HCT116 (cell line): Measurements from ENCODE around the gene TTC23L. TPM values are rescaled to one million over a fixed set of nuclear protein-coding genes. Genes with fewer than 3 reads are reported as not detected.

Source experiments
- ATAC-seq: fragments of 200-7000 bp; cut with Tn5 transposase; 2 replicates; pipeline ENCODE4 v1.9.1; 2020; ENCODE audit warnings: mild to moderate bottlenecking, moderate library complexity
- BruUV-seq: library from RNA; stranded (reverse); fragments of 400-500 nt; replicated peaks from 2 replicates; lab custom pipeline; 2021; lab: Mats Ljungman, UMichigan
- CTCF ChIA-PET: fragments of 300-600 bp; sonication (Branson Sonifier 250); formaldehyde crosslinking; loops from one replicate; lab custom pipeline; 2021; ENCODE audit warnings: antibody characterized with exemption; lab: Charles Lee
- POLR2A ChIA-PET: fragments of 300-600, 350-600 bp; sonication (Branson Sonifier 250); formaldehyde crosslinking; loops from one replicate; lab custom pipeline; 2021; ENCODE audit warnings: antibody characterized with exemption; lab: Charles Lee
- RAD21 ChIA-PET, 2 experiments: fragments of 300-600 bp; sonication (Branson Sonifier 250); formaldehyde crosslinking; loops; one replicate each; lab custom pipeline; 2023; ENCODE audit warnings: low total read pairs in 2 of 2; ENCODE audit not compliant: uncharacterized antibody in 2 of 2, unreplicated experiment in 2 of 2, low non-redundant PET in 1 of 2; lab: Charles Lee
- DNase-seq: peaks from one replicate; pipeline ENCODE4 v3.0.0-alpha.2; 2010; ENCODE audit warnings: low read depth, low spot score
- H2AFZ ChIP-seq: fragments of 200-600 bp; shearing (Covaris generic), sonication (generic); 2 replicates; pipeline ENCODE4 v1.6.1; 2017; ENCODE audit warnings: low read depth, mixed run types, mixed read lengths, antibody characterized with exemption, low read length; ENCODE audit not compliant: poor library complexity, severe bottlenecking
- H3K27ac ChIP-seq: 2 replicates; pipeline ENCODE4 v1.5.1; 2012; ENCODE audit warnings: low read depth, low read length
- H3K27me3 ChIP-seq: fragments of 200-600 bp; sonication (generic); 2 replicates; pipeline ENCODE4 v1.6.1; 2016; ENCODE audit warnings: mixed run types, low read length, mixed read lengths; ENCODE audit not compliant: insufficient read depth
- H3K36me3 ChIP-seq, 2 experiments: fragments of 200-500 bp in 1 of 2; fragments of 200-600 bp in 1 of 2; sonication (Bioruptor generic) in 1 of 2; sonication (generic) in 1 of 2; 2 replicates each; pipeline versions ENCODE4 v1.5.1 to v1.6.1; 2014 to 2016; ENCODE audit warnings: low read length in 2 of 2, inconsistent platforms in 1 of 2, mixed read lengths in 1 of 2, mixed run types in 1 of 2; ENCODE audit not compliant: insufficient read depth in 2 of 2, control insufficient read depth in 1 of 2
- H3K4me1 ChIP-seq, 2 experiments: fragments of 200-600 bp in 1 of 2; sonication (generic) in 1 of 2; 2 replicates each; pipeline versions ENCODE4 v1.5.1 to v1.6.1; 2012 to 2017; ENCODE audit warnings: low read length in 2 of 2, inconsistent platforms in 1 of 2, mild to moderate bottlenecking in 1 of 2, mixed read lengths in 1 of 2, mixed run types in 1 of 2, moderate library complexity in 1 of 2; ENCODE audit not compliant: insufficient read depth in 2 of 2, control insufficient read depth in 1 of 2
- H3K4me2 ChIP-seq: fragments of 200-600 bp; sonication (generic); 2 replicates; pipeline ENCODE4 v1.6.1; 2017; ENCODE audit warnings: mixed run types, low read length, mixed read lengths
- H3K4me3 ChIP-seq, 2 experiments: fragments of 200-600 bp in 1 of 2; sonication (generic) in 1 of 2; replicated peaks in 1 of 2; 2 replicates each; pipeline ENCODE4 v1.5.1; 2011 to 2016; ENCODE audit warnings: low read length in 2 of 2, control low read depth in 1 of 2, low read depth in 1 of 2, mild to moderate bottlenecking in 1 of 2, mixed read lengths in 1 of 2, mixed run types in 1 of 2
- H3K79me2 ChIP-seq: fragments of 200-600 bp; sonication (generic); 2 replicates; pipeline ENCODE4 v1.6.1; 2017; ENCODE audit warnings: mild to moderate bottlenecking, mixed run types, low read length, moderate library complexity, mixed read lengths; ENCODE audit not compliant: insufficient read depth
- H3K9ac ChIP-seq: fragments of 200-600 bp; sonication (generic); 2 replicates; pipeline ENCODE4 v1.6.1; 2016; ENCODE audit warnings: low read length, mixed read lengths
- H3K9me2 ChIP-seq: fragments of 200-600 bp; sonication (generic), shearing (Covaris generic); 2 replicates; pipeline ENCODE4 v1.6.1; 2017; ENCODE audit warnings: mixed run types, mild to moderate bottlenecking, moderate library complexity; ENCODE audit not compliant: insufficient read depth
- H3K9me3 ChIP-seq, 2 experiments: fragments of 200-500 bp in 1 of 2; fragments of 200-600 bp in 1 of 2; sonication (Bioruptor generic) in 1 of 2; sonication (generic) in 1 of 2; 2 replicates each; pipeline ENCODE4 v1.6.1; 2014 to 2017; ENCODE audit warnings: low read length in 2 of 2, mixed read lengths in 2 of 2, inconsistent platforms in 1 of 2, low read depth in 1 of 2, mild to moderate bottlenecking in 1 of 2, mixed run types in 1 of 2, moderate library complexity in 1 of 2; ENCODE audit not compliant: control insufficient read depth in 1 of 2, insufficient read depth in 1 of 2
- H4K20me1 ChIP-seq: fragments of 200-600 bp; sonication (generic), shearing (Covaris generic); 2 replicates; pipeline ENCODE4 v1.6.1; 2017; ENCODE audit warnings: mixed run types, mild to moderate bottlenecking, moderate library complexity; ENCODE audit not compliant: insufficient read depth
- CBX3 ChIP-seq: IDR thresholded peaks from 2 replicates; pipeline ENCODE4 v1.6.1; 2012; ENCODE audit warnings: low read depth
- CEBPB ChIP-seq: IDR thresholded peaks from 2 replicates; pipeline ENCODE4 v1.6.1; 2012; ENCODE audit warnings: low read depth
- EZH2 ChIP-seq: fragments of 200-600 bp; sonication (generic); IDR thresholded peaks from 2 replicates; pipeline ENCODE4 v1.6.1; 2017; ENCODE audit warnings: antibody characterized with exemption, mixed run types
- EZH2phosphoT487 ChIP-seq: fragments of 200-600 bp; IDR thresholded peaks from 2 replicates; pipeline ENCODE4 v1.6.1; 2018; ENCODE audit warnings: antibody characterized with exemption, borderline replicate concordance
- FOSL1 ChIP-seq: IDR thresholded peaks from 2 replicates; pipeline ENCODE4 v1.6.1; 2012; ENCODE audit warnings: low read depth
- JUND ChIP-seq: IDR thresholded peaks from 2 replicates; pipeline ENCODE4 v1.6.1; 2012
- POLR2A ChIP-seq: IDR thresholded peaks from 2 replicates; pipeline ENCODE4 v1.7.0; 2011; ENCODE audit warnings: borderline replicate concordance; ENCODE audit not compliant: insufficient read depth, insufficient read length; ENCODE audit errors: extremely low read depth
- POLR2AphosphoS5 ChIP-seq: IDR thresholded peaks from 2 replicates; pipeline ENCODE4 v1.6.1; 2011; ENCODE audit warnings: mild to moderate bottlenecking, low read depth, low read length, moderate library complexity
- RAD21 ChIP-seq: IDR thresholded peaks from 2 replicates; pipeline ENCODE4 v1.6.1; 2012; ENCODE audit warnings: low read depth, mild to moderate bottlenecking
- SIN3A ChIP-seq: IDR thresholded peaks from 2 replicates; pipeline ENCODE4 v1.6.1; 2012; ENCODE audit warnings: low read depth
- SP1 ChIP-seq: IDR thresholded peaks from 2 replicates; pipeline ENCODE4 v1.6.1; 2012; ENCODE audit warnings: low read depth
- SRF ChIP-seq: IDR thresholded peaks from 2 replicates; pipeline ENCODE4 v1.6.1; 2012; ENCODE audit warnings: low read depth
- TCF7L2 ChIP-seq: IDR thresholded peaks from 2 replicates; pipeline ENCODE4 v1.7.0; 2011; ENCODE audit warnings: borderline replicate concordance, inconsistent platforms; ENCODE audit not compliant: insufficient read depth, insufficient read length; ENCODE audit errors: extremely low read depth
- YY1 ChIP-seq: IDR thresholded peaks from 2 replicates; pipeline ENCODE4 v1.6.1; 2011; ENCODE audit warnings: low read length, low read depth, moderate library complexity, mild to moderate bottlenecking; ENCODE audit not compliant: insufficient replicate concordance; ENCODE audit errors: extremely low read depth
- ZFX ChIP-seq: fragments of 450-650 bp; IDR thresholded peaks from 2 replicates; pipeline ENCODE4 v1.6.1; 2017
- ZNF274 ChIP-seq: fragments of 200-500 bp; sonication (Bioruptor generic); IDR thresholded peaks from 2 replicates; pipeline ENCODE4 v1.6.1; 2014; ENCODE audit warnings: mild to moderate bottlenecking, low read depth, low read length, inconsistent platforms
- intact Hi-C: fragments of 100-400 bp; cut with micrococcal nuclease; formaldehyde crosslinking; loops from 2 replicates; pipeline ENCODE4 v1.10.0; 2022
- total RNA-seq: library from RNA; stranded (reverse); gene quantifications from one replicate; pipeline ENCODE4 v1.2.1, GENCODE V29; 2021; ENCODE audit not compliant: unreplicated experiment
- TF ChIP-seq, protein P1 (sequence below): IDR thresholded peaks from 2 replicates; pipeline ENCODE4 v1.6.1; 2012; ENCODE audit warnings: low read depth
- TF ChIP-seq, protein P2 (sequence below): IDR thresholded peaks from 2 replicates; pipeline ENCODE4 v1.6.1; 2012
- TF ChIP-seq, protein P3 (sequence below), 3 experiments: fragments of 200-600 bp in 1 of 3; sonication (generic) in 1 of 3; IDR thresholded peaks in 2 of 3; conservative IDR thresholded peaks in 1 of 3; 2 replicates each; pipeline ENCODE4 v1.5.1; 2012 to 2017; ENCODE audit warnings: low read depth in 2 of 3, low read length in 2 of 3, antibody characterized with exemption in 1 of 3, borderline replicate concordance in 1 of 3, control low read depth in 1 of 3, mild to moderate bottlenecking in 1 of 3, mixed read lengths in 1 of 3, mixed run types in 1 of 3, moderate library complexity in 1 of 3; ENCODE audit not compliant: insufficient read depth in 1 of 3

The TTC23L gene
- total RNA-seq, 1 experiment from 2014 or later: 1.0 TPM

DNA sequence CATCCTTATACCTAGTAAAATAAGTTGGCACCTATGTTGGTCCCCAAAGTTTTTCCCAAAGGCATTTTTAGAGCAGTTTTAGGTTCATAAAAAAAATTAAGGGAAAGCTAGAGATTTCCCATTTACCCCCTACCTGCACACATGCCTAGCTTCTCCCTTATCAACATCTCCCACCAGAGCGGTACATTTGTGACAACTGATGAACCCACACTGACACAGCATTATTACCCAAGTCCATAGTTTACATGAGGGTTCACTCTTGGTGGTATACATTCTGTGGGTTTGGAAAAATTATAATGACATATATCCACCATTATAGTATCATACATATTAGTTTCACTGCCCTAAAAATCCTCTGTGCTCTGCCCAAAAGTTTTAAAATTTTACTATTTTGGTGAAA is 64.3 kb downstream of the TTC23L start:
- POLR2A ChIA-PET: no interaction called here
- CTCF ChIA-PET: interaction anchor here (2.3 kb wide), 1 partner anchor 417 kb away, joined by 8 read pairs; no protein-coding TSS in a partner anchor
- intact Hi-C loops: no loop called here
- no peaks in the 10 kb centered on the region for H4K20me1 ChIP-seq
- no TSS peak for BruUV-seq
- H2AFZ ChIP-seq: no peak overlapping the region
- H3K9me2 ChIP-seq: no peaks in the 10 kb centered on the region
- no peaks in the 10 kb centered on the region for H3K9me3 ChIP-seq
- no peaks in the 10 kb centered on the region; a peak in 1 of 4 replicates for H3K4me1 ChIP-seq
- RAD21 ChIA-PET: no interaction called here
- H3K4me3 ChIP-seq: no peak overlapping the region
- H3K9ac ChIP-seq: no peak overlapping the region
- TF ChIP-seq CBX3: no peak
- no peak for TF ChIP-seq EZH2phosphoT487
- no peak for TF ChIP-seq POLR2A
- TF ChIP-seq EZH2: no peak
- TF ChIP-seq, protein P1, sequence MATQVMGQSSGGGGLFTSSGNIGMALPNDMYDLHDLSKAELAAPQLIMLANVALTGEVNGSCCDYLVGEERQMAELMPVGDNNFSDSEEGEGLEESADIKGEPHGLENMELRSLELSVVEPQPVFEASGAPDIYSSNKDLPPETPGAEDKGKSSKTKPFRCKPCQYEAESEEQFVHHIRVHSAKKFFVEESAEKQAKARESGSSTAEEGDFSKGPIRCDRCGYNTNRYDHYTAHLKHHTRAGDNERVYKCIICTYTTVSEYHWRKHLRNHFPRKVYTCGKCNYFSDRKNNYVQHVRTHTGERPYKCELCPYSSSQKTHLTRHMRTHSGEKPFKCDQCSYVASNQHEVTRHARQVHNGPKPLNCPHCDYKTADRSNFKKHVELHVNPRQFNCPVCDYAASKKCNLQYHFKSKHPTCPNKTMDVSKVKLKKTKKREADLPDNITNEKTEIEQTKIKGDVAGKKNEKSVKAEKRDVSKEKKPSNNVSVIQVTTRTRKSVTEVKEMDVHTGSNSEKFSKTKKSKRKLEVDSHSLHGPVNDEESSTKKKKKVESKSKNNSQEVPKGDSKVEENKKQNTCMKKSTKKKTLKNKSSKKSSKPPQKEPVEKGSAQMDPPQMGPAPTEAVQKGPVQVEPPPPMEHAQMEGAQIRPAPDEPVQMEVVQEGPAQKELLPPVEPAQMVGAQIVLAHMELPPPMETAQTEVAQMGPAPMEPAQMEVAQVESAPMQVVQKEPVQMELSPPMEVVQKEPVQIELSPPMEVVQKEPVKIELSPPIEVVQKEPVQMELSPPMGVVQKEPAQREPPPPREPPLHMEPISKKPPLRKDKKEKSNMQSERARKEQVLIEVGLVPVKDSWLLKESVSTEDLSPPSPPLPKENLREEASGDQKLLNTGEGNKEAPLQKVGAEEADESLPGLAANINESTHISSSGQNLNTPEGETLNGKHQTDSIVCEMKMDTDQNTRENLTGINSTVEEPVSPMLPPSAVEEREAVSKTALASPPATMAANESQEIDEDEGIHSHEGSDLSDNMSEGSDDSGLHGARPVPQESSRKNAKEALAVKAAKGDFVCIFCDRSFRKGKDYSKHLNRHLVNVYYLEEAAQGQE: no peak
- no peak for TF ChIP-seq POLR2AphosphoS5
- TF ChIP-seq, protein P2, sequence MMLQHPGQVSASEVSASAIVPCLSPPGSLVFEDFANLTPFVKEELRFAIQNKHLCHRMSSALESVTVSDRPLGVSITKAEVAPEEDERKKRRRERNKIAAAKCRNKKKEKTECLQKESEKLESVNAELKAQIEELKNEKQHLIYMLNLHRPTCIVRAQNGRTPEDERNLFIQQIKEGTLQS: no peak
- no peak for TF ChIP-seq SRF
- TF ChIP-seq CEBPB: no peak
- no peak for TF ChIP-seq YY1
- TF ChIP-seq RAD21: no peak
- TF ChIP-seq JUND: no peak
- TF ChIP-seq ZNF274: no peak
- no peak for TF ChIP-seq FOSL1
- no peak for TF ChIP-seq SIN3A
- no peak for TF ChIP-seq TCF7L2
- no peak for TF ChIP-seq SP1
- TF ChIP-seq, protein P3, sequence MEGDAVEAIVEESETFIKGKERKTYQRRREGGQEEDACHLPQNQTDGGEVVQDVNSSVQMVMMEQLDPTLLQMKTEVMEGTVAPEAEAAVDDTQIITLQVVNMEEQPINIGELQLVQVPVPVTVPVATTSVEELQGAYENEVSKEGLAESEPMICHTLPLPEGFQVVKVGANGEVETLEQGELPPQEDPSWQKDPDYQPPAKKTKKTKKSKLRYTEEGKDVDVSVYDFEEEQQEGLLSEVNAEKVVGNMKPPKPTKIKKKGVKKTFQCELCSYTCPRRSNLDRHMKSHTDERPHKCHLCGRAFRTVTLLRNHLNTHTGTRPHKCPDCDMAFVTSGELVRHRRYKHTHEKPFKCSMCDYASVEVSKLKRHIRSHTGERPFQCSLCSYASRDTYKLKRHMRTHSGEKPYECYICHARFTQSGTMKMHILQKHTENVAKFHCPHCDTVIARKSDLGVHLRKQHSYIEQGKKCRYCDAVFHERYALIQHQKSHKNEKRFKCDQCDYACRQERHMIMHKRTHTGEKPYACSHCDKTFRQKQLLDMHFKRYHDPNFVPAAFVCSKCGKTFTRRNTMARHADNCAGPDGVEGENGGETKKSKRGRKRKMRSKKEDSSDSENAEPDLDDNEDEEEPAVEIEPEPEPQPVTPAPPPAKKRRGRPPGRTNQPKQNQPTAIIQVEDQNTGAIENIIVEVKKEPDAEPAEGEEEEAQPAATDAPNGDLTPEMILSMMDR (IDR thresholded peaks at IDR 0.05 in 2 of 3, conservative IDR thresholded peaks at IDR 0.05 in 1 of 3; ENCODE audit: borderline replicate concordance in 1 of 3, insufficient read depth in 1 of 3, low read depth in 2 of 3, low read length in 2 of 3): no peak
- TF ChIP-seq ZFX: no peak
- TF ChIP-seq, all 23 proteins: peak for 0
- Histone ChIP-seq H3K27ac (no peak overlapping the region), H3K36me3 (no peaks in the 10 kb centered on the region; a peak in 1 of 4 replicates), H3K79me2 (no peaks in the 10 kb centered on the region), H3K27me3 (no peaks in the 10 kb centered on the region), H3K4me2 (no peak overlapping the region)
- DNase-seq (no peak), ATAC-seq (no peak)
